ENCODE measurements around the gene PLEKHM1. TPM values are rescaled to one million over a fixed set of nuclear protein-coding genes. Genes with fewer than 3 reads are reported as not detected.

The PLEKHM1 gene
- total RNA-seq, 1 experiment from 2014 or later = 28.5 TPM

DNA sequence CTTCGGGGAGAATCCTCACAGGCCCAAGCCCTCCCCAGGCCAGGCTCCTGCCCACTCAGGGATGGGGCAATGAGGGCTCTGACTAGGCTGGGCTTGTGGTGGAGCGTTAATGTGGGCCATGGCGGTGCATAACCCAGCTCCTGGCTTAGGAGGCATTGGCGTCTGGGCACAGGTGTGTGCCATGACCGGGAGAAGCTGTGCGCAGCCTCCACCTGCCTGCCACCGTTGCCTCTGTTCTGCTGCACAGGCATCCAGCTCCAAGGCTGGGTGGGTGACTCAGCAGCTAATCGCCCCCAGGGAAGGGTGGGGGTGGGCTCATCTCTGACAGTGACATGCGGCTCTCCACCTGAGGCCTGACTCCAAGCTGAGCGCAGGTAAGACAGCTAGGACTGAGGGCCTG lies 54.4 kb downstream of the PLEKHM1 start:
- peaks cover 7% of the 10 kb centered on the region for H3K4me1 ChIP-seq (ENCODE audit: control insufficient read depth, insufficient read depth, low read length)
- no peak for DNase-seq (ENCODE audit: low read depth, low spot score)
- ATAC-seq = no peak
- intact Hi-C loops (cut with micrococcal nuclease; ENCODE audit: unreplicated experiment) (no loop called here), in situ Hi-C loops (cut with HindIII; ENCODE audit: low pct_unique_long_range_greater_than_20kb, low sequenced_read_pairs) (no loop called here)
- POLR2A ChIA-PET = no interaction called here
- no peaks in the 10 kb centered on the region; the same call in 1 of the 2 replicates for H3K36me3 ChIP-seq (ENCODE audit: control insufficient read depth, insufficient read depth, low read length)
- H3K9me3 ChIP-seq (ENCODE audit: control insufficient read depth, insufficient read depth, low read depth, low read length) = no peaks in the 10 kb centered on the region
- no peak overlapping the region for H3K4me3 ChIP-seq (ENCODE audit: low read depth in 2 of 2, low read length in 2 of 2)
- H3K27me3 ChIP-seq (ENCODE audit: control insufficient read depth, insufficient read depth, low read length) = no peaks in the 10 kb centered on the region
- CTCF ChIA-PET = no interaction called here
- TF ChIP-seq, protein P1, sequence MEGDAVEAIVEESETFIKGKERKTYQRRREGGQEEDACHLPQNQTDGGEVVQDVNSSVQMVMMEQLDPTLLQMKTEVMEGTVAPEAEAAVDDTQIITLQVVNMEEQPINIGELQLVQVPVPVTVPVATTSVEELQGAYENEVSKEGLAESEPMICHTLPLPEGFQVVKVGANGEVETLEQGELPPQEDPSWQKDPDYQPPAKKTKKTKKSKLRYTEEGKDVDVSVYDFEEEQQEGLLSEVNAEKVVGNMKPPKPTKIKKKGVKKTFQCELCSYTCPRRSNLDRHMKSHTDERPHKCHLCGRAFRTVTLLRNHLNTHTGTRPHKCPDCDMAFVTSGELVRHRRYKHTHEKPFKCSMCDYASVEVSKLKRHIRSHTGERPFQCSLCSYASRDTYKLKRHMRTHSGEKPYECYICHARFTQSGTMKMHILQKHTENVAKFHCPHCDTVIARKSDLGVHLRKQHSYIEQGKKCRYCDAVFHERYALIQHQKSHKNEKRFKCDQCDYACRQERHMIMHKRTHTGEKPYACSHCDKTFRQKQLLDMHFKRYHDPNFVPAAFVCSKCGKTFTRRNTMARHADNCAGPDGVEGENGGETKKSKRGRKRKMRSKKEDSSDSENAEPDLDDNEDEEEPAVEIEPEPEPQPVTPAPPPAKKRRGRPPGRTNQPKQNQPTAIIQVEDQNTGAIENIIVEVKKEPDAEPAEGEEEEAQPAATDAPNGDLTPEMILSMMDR (IDR thresholded peaks at IDR 0.05) = no peak
- no peak for TF ChIP-seq SIN3A (IDR thresholded peaks at IDR 0.05; ENCODE audit: borderline replicate concordance, insufficient read depth, low read depth, low read length)
- TF ChIP-seq, protein P2, sequence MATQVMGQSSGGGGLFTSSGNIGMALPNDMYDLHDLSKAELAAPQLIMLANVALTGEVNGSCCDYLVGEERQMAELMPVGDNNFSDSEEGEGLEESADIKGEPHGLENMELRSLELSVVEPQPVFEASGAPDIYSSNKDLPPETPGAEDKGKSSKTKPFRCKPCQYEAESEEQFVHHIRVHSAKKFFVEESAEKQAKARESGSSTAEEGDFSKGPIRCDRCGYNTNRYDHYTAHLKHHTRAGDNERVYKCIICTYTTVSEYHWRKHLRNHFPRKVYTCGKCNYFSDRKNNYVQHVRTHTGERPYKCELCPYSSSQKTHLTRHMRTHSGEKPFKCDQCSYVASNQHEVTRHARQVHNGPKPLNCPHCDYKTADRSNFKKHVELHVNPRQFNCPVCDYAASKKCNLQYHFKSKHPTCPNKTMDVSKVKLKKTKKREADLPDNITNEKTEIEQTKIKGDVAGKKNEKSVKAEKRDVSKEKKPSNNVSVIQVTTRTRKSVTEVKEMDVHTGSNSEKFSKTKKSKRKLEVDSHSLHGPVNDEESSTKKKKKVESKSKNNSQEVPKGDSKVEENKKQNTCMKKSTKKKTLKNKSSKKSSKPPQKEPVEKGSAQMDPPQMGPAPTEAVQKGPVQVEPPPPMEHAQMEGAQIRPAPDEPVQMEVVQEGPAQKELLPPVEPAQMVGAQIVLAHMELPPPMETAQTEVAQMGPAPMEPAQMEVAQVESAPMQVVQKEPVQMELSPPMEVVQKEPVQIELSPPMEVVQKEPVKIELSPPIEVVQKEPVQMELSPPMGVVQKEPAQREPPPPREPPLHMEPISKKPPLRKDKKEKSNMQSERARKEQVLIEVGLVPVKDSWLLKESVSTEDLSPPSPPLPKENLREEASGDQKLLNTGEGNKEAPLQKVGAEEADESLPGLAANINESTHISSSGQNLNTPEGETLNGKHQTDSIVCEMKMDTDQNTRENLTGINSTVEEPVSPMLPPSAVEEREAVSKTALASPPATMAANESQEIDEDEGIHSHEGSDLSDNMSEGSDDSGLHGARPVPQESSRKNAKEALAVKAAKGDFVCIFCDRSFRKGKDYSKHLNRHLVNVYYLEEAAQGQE (IDR thresholded peaks at IDR 0.05; ENCODE audit: insufficient read depth in 1 of 2, low read depth in 2 of 2, low read length in 1 of 2) = no peak
- no peak overlapping the region for H3K27ac ChIP-seq (ENCODE audit: low read length)
- BruUV-seq (replicated peaks) = no TSS peak

DNA sequence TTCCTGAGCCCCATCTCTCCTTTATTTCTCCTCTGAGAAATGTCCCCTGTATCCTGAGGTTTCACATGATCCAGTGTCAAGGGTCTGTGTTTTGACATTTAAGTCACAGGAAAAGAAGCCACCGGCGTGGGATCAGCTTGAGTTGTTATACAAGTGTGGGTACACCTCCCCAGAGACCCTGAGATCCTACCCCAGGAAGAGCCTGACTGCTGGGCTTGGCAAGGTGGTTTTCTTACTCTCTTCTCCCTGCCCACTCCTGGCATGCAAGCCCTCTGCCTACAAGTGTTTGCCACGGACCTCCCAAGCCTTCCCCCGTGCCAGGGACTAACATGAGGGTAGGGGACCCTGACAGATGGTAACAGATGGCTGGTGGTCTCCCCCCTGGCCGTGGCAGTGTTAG lies 55.0 kb downstream of the PLEKHM1 start:
- intact Hi-C loops (cut with micrococcal nuclease; ENCODE audit: unreplicated experiment) (no loop called here), in situ Hi-C loops (cut with HindIII; ENCODE audit: low pct_unique_long_range_greater_than_20kb, low sequenced_read_pairs) (no loop called here)
- POLR2A ChIA-PET = no interaction called here
- H3K27me3 ChIP-seq (ENCODE audit: control insufficient read depth, insufficient read depth, low read length) = no peaks in the 10 kb centered on the region
- TF ChIP-seq, protein P2 (IDR thresholded peaks at IDR 0.05; ENCODE audit: insufficient read depth in 1 of 2, low read depth in 2 of 2, low read length in 1 of 2) = no peak
- TF ChIP-seq SIN3A (IDR thresholded peaks at IDR 0.05; ENCODE audit: borderline replicate concordance, insufficient read depth, low read depth, low read length) = no peak
- TF ChIP-seq, protein P1 (IDR thresholded peaks at IDR 0.05) = no peak
- no peak for TF ChIP-seq TCF7L2 (IDR thresholded peaks at IDR 0.05; ENCODE audit: low read depth, low read length)
- no peak for TF ChIP-seq POLR2AphosphoS5 (IDR thresholded peaks at IDR 0.05; ENCODE audit: low read depth, low read length)
- no TSS peak for BruUV-seq (replicated peaks)
- no peak overlapping the region for H3K4me3 ChIP-seq (ENCODE audit: low read depth in 2 of 2, low read length in 2 of 2)
- CTCF ChIA-PET = no interaction called here
- DNase-seq (ENCODE audit: low read depth, low spot score) (no peak), ATAC-seq (no peak)
- peaks cover 7% of the 10 kb centered on the region for H3K4me1 ChIP-seq (ENCODE audit: control insufficient read depth, insufficient read depth, low read length)
- no peak overlapping the region for H3K27ac ChIP-seq (ENCODE audit: low read length)
- no peaks in the 10 kb centered on the region; the same call in 1 of the 2 replicates for H3K36me3 ChIP-seq (ENCODE audit: control insufficient read depth, insufficient read depth, low read length)
- H3K9me3 ChIP-seq (ENCODE audit: control insufficient read depth, insufficient read depth, low read depth, low read length) = no peaks in the 10 kb centered on the region

All from Panc1 (cell line).